ENCODE data around the gene NFKBIA.
"Not testable (repeated sequence)": the region's sequence is repeated elsewhere in the genome, so short reads cannot be mapped to it uniquely, and the experiment has no call there.

Gene NFKBIA

GRCh38 chr14:35404449-35405303 is at the start of gene NFKBIA:
Gene NFKBIA (minus strand): TSS chr14:35404749. CDS start chr14:35404644, 105 bp downstream.
- DNase-seq = peak; percentile 68

- no peak for DNase-seq
Measured at GRCh38 chr14:35446450-35446849, 41.9 kb upstream of the NFKBIA start.

DNA sequence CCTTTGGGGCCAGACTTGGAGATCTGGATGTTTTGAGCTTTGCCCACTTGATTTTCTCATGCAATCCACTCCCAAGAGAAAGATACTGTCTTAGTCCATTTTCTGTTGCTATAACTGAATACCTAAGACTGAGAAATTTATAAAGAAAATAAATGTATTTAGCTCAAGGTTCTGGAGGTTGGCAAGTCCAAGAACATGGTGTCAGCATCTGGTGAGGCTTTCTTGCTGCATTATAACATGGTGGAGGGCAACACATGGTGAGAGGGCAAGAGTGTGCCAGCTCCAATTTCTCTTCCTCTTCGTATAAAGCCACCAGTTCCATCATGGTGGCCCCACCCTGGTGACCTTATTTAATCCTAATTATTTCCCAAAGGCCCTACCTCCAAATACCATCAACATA is 39.6 kb upstream of the NFKBIA start:
- DNase-seq = no peak

DNA sequence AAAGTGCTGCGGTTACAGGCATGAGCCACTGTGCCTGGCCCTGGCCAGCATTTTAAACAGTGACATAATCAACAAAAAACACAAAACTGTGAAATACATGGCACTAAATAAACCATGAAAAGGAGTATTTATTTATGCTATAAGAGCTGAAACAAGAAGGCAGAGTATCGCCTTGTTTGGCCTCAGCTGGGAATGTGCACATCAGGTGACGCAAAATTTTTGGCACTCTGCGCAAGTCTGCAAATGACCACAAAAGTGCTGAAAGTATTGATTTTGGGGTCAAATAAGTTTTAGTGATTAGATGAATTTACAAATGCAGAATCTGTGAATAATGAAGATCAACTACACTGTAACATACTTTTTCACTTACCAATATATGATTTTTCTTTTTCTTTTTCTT is 36.6 kb upstream of the NFKBIA start:
- no peak for DNase-seq

- no peak for DNase-seq
Measured at GRCh38 chr14:35438910-35439713, 34.6 kb upstream of the NFKBIA start.

GRCh38 chr14:35438492-35438891 is 33.9 kb upstream of the NFKBIA start:
- DNase-seq = not testable (repeated sequence)

DNA sequence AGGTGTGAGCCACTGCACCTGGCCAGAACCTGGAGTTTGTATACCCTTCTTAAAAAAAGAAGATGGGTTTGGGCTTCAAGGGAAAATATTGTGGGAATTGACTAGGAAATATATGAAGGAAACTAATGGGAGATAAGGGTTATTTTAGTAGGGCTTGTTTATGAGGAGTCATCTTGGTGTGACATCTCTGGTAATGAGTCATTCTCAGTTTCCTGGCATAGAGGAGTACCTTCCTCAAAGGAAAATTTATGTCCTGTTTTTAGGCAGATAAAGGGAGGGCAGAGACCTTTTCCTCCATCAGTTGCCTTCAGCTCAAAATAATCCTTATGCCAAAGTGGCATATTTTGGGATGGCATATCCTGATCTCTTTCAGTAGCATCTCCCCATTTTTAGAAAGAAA is 30.6 kb upstream of the NFKBIA start:
- no peak for DNase-seq

DNA sequence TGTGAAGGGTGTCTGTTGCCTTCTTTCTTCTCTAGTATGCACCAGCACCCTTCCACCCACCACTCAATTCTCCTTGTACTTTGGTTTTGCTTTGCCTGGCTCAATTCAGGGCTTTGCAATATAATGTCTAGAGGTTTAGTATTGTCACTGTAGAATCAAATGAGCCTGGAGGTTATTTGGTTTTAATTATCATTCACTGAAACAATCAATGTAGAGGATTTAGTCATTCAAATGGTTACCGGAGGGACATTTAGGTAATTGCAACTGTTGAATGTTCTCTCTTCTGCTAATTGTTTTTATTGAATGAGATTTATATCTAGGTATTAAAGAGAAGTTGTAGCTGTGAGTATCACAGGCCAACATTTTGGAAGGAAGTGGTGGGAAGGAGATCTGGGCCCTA is 29.3 kb upstream of the NFKBIA start:
- DNase-seq = no peak

GRCh38 chr14:35430459-35431199 is 26.1 kb upstream of the NFKBIA start:
- no peak for DNase-seq

DNA sequence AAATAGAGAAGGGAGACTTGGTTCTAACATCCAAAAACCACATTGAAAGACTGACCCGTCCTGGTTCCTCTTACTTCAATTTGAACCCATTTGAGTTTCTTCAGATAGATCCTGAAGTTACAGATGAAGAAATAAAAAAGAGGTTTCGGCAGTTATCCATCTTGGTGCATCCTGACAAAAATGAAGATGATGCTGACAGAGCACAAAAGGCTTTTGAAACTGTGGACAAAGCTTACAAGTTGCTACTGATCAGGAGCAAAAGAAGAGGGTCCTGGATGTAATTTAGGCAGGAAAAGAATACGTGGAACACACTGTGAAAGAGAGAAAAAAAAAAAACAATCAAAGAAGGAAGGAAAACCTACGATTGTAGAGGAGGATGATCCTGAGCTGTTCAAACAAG is 25.4 kb upstream of the NFKBIA start:
- no peak for DNase-seq

DNA sequence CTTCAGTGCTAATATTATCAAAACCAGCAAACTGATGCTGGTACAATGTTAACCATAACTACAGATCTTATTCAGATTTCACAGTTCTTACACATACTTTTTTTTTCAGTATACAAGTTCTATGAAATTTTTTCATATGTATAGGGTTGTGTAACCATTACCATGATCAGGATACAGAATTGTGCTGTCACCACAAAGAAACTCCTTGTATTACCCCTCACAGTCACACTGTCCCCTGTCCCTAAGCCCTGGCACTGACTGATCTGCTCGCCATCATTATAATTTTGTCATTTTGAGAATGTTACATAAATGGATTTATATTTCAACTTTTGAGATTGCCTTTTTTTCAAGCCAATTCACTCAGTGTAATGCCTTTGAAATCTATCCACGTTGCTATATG is 21.3 kb upstream of the NFKBIA start:
- no peak for DNase-seq

GRCh38 chr14:35423621-35424020 is 19.1 kb upstream of the NFKBIA start:
- no peak for DNase-seq

GRCh38 chr14:35420036-35420811 is 15.7 kb upstream of the NFKBIA start:
- no peak for DNase-seq

DNA sequence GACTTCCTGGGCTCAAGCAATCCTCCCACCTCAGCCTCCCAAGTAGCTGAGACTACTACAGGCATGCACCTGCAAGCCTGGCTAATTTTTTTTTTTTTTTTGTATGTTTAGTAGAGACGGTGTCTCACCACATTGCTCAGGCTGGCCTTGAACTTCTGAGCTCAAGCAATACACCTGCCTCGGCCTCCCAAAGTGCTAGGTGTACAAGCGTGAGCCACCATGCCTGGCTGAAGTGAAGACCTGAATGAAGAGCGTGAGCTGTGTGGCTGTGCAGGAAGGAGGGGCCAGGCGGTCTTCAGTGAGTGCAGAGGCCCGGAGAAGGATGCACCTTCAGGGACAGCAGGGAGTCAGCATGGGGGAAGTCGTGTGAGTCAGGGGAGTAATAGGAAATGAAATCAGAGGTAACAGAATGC is 14.9 kb upstream of the NFKBIA start:
- no peak for DNase-seq

DNA sequence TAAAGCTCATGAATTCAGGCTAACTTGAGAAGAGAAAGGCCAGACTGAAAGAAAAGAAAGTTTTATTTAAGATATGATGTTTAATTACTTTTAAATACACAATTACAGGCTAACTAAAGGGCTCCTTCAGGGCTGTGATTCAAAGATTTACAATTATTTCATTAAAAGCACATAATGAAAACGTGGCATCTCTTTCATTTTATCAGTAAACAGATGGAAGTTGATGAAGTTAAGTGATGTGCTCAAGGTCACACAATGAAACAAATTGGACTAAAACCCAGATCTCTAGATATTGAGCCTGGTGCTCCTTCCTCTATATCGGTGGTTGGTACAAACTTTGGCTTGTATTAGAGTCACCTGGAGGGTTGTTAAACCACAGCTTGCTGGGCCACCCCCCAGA is 13.5 kb upstream of the NFKBIA start:
- DNase-seq = no peak

DNA sequence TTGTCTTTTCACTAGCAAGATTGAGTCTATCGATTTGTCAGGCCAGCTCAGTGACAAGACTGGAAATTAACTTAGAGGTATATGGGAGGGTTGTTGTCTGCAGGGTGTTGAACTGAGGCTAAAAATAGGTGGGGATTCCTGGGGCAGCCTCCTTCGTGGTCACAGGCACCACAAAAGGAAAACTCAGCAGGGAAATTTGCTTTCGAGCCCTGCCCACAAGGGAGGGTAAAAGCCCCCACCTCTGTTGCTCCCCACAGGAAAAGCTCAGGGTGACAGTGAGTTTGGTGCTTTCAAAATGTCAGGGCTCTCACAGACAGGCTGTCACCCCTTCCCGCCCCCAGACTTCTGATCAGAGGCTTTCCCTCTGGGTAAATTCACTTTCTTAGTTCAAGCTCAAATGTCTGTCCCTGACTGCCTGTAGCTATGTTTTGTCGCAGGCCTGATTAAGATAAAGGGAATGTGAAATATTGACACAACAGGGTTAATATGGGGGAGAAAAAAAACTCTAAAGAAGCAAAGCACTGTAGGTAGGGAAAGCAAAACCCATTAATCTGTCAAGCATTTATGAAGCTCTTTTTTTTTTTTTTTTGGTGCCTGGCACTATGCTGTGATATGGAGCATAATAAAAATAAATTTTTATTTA is 11.7 kb upstream of the NFKBIA start:
- DNase-seq = no peak

DNA sequence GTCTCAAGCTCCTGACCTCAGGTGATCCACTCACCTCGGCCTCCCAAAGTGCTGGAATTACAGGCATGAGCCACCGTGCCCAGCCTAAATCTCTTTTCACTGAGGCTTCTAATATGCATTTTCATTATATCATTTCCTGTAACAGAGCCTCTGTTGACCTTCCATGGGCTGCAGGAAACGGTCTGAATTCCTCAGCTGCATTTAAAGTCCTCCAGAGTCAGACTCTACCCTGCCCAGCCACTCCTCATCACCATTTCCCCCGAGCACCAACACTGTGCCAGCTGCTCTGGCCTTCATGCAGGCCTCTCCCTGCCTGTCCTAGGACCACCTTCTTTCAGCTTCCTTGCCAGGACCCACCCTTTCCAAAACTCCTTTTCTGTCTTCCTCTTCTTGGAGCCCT is 9.8 kb upstream of the NFKBIA start:
- DNase-seq = no peak

DNA sequence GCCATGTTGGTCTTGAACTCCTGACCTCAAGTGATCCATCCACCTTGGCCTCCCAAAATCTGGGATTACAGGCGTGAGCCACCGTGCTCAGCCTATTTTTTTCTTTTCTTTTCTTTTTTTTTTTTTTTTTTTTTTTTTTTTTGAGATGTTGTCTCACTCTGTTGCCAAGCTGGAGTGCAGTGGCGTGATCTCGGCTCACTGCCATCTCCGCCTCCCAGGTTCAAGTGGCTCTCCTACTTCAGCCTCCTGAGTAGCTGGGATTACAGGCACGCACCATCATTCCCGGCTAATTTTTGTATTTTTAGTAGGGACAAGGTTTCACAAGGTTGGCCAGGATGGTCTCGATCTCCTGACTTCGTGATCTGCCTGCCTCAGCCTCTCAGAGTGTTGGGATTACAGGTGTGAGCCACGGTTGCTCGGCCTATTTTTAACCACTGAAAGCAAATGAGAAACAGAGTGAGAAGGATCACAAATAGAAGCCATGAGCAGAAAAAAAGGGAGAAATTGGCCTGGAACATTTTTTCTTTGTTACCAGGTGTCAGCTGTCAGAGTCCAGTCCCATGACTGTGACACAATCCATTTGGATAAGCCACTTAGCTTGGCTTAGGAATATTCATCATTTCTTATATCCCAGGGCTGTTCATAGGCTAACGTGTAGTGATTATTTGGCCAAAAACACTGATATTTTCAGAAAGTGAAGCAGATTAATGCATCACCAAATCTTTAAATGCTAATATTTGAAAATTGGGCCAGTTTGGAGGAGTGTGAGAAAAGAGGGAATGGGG is 7.9 kb upstream of the NFKBIA start:
- no peak for DNase-seq

- DNase-seq = no peak
Measured at GRCh38 chr14:35410858-35411257, 6.3 kb upstream of the NFKBIA start.

GRCh38 chr14:35409595-35409994 is 5.0 kb upstream of the NFKBIA start:
- DNase-seq = no peak

DNA sequence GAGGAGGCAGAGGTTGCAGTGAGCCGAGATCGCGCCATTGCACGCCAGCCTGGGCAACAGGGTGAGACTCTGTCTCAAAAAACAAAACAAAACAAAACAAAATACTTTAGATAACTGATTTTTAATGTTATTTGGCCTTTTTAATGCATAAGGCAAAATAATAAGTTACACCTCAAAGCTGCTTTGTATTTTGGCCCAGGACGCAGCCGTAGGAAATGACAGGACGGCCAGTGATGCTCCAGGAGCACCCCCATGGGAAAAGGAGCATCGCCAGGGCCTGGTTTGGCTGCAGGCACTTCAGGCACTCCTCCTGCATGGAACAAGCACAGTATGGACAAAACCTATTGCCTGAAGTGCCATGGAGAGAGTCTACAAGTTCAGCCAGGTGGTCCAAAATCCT is 3.5 kb upstream of the NFKBIA start:
- DNase-seq = no peak

All from NCI-H1694 (cell line).